Fibroblast of the aortic adventitia (primary cell): ENCODE measurements around the gene NUAK1. TPM values are rescaled to one million over a fixed set of nuclear protein-coding genes. Genes with fewer than 3 reads are reported as not detected.

Experiments
- DNase-seq: peaks from one replicate; pipeline ENCODE4 v3.0.0-alpha.2; 2010; ENCODE audit warnings: low read depth
- H3K4me3 ChIP-seq: 2 replicates; pipeline ENCODE4 v1.5.1; 2011; ENCODE audit warnings: low read depth, mild to moderate bottlenecking, control low read depth, low read length, moderate library complexity
- total RNA-seq: library from RNA; depleted of rRNA; stranded (reverse); fragments of >200 nt; gene quantifications from 2 replicates; pipeline ENCODE4 v1.2.3, GENCODE V29; 2012; ENCODE audit warnings: low replicate concordance
- TF ChIP-seq, protein P1 (sequence below): IDR thresholded peaks from 2 replicates; pipeline ENCODE4 v1.5.1; 2011; ENCODE audit warnings: mild to moderate bottlenecking, low read length, control low read depth, inconsistent platforms; ENCODE audit not compliant: insufficient read depth

The NUAK1 gene
- total RNA-seq, 1 donor: 3.0 TPM

DNA sequence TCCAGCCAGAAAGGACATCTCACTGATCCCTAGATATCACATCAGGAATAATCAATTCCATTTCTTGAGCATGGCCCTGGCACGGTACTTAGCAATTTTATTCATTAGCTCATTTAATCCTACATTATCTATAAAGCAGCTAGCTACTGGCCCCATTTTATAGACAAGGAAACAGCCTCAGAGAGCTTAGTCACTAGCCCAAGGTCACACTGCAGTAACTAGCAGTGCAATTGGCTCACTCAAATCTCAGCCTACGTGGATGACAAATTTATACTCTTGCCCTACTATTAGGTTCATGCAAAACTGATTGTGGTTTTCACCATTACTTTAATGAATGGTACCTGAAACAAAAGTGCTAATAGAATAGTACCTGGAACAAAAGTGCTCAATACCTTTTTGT is 41.7 kb downstream of the NUAK1 start:
- TF ChIP-seq, protein P1, sequence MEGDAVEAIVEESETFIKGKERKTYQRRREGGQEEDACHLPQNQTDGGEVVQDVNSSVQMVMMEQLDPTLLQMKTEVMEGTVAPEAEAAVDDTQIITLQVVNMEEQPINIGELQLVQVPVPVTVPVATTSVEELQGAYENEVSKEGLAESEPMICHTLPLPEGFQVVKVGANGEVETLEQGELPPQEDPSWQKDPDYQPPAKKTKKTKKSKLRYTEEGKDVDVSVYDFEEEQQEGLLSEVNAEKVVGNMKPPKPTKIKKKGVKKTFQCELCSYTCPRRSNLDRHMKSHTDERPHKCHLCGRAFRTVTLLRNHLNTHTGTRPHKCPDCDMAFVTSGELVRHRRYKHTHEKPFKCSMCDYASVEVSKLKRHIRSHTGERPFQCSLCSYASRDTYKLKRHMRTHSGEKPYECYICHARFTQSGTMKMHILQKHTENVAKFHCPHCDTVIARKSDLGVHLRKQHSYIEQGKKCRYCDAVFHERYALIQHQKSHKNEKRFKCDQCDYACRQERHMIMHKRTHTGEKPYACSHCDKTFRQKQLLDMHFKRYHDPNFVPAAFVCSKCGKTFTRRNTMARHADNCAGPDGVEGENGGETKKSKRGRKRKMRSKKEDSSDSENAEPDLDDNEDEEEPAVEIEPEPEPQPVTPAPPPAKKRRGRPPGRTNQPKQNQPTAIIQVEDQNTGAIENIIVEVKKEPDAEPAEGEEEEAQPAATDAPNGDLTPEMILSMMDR: no peak
- no peak for DNase-seq
- H3K4me3 ChIP-seq: no peak overlapping the region

DNA sequence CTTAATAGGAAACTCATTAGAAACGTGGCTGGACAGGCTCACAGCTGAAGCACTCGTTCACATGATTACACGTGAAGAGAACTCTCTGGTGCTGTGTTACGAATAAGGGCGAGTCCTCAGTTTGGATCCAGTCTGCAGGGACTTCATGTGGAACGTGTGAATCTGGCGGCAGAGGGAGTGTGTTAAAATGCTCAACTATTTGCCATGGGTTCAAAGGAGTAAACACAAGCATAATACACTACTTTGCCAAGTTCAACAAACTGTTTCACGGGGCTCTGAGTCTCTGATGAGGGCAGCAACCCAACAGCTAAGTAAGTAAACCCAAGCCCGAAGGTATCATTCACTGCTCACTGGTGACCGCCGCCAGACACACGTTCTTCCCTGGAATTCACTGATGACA is 42.4 kb downstream of the NUAK1 start:
- no peak overlapping the region for H3K4me3 ChIP-seq
- DNase-seq: peak; percentile 54
- TF ChIP-seq, protein P1: no peak

DNA sequence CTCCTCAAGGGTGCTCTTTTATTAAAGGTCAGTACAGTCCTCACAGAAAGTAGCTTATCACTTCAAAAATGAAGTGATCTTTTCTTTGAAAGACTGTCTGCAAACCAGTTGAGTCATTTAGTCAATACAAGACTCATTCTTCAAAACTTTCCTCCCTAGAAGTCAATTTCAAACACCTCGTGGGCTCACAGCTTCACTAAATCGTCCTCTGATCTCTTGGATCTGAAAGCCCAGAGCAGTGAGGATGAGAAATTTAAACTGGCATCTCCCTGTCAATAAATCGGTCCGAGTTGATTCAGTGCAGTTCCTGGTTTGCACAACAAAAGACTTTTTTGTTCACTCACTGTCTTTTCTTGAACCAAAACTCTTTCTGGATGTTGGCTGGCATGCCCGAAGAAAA is 44.5 kb downstream of the NUAK1 start:
- TF ChIP-seq, protein P1: no peak
- no peak for DNase-seq
- no peak overlapping the region for H3K4me3 ChIP-seq

DNA sequence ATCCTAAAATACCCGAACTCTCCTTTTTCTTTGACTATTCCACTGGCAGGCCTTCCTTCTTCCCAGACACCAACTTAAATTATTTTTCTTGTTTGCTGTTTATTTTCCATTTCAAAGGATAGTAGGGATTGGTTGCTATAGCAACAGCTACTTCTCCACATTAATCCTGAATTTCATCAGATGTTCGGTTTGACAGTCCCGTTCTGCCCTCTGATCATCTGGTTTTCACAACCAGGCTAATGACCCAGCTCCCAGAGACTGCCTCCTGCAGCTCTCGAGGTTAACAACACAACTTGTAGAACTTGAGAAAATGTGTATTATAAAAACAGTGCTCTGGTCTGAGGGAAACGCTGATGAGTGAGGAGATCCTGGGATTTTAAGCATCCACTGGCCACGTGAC is 45.5 kb downstream of the NUAK1 start:
- DNase-seq: no peak
- no peak overlapping the region for H3K4me3 ChIP-seq
- TF ChIP-seq, protein P1: no peak

DNA sequence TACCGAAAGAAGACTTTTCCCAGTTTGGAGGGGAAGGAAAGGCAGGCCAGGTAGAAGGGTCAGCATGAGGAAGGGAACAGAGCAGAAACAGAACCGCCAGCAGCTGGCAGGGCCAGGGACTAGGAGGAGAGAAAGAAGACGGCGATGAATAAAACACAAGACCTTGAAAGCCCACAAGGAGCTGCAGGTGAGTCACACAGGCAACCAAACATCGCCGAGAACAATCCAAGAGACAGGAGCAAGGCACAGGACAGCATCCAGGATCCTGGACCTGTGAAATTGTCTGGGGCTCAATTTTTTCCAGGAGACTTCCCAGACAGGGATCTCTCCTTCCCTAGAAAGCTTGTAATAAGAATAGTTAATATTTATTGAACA is 47.3 kb downstream of the NUAK1 start:
- H3K4me3 ChIP-seq: no peak overlapping the region
- DNase-seq: no peak
- TF ChIP-seq, protein P1: no peak

DNA sequence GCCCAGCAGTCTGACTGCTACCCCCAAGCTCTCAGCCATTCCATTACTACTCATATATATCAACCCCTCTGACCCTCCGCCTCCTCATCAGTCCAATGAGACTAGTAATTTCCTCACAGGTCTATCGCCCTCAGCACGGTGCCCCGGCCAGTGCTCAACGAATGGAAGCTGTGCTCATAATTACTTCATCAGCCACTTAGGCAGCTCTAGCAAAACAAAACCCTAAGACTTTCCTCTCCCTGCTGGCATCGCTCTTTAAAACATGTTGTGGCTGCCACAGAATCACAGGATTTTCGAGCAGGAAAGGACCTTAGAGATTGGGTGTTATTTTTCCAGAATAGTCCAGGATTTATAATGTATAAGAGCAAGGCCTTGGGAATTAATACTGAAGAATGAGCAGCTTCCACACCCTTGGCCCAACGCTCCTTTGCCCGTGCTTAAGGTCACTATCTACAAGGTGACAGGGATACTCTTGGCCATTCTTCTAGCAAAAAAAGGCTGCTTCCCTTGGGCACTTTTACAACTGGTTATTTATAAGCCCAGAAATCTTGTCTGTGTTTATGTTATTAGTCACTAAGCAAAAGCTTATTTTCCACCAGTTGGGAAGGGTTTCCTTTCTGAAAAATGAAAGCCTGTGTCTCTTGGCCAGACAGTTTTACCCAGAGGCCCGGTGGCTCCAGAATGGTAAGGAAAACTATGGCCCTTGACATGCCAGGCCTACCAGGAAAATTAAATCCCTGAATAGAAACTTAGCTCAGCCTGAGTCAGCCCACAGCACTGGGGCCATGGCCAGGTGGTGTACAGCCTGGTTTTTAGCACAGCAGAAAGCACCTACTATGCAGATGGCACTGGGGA is 47.9 kb downstream of the NUAK1 start:
- DNase-seq: peak; percentile 89
- no peak overlapping the region for H3K4me3 ChIP-seq
- TF ChIP-seq, protein P1: no peak
